Kidney (tissue), 14 donors: Measurements from ENCODE around the gene BAMBI. TPM values are rescaled to one million over a fixed set of nuclear protein-coding genes. Genes with fewer than 3 reads are reported as not detected.

Source experiments
- DNase-seq, 5 donors: peaks; one replicate each; pipeline ENCODE4 v3.0.0-alpha.2; 2013 to 2020
- FAIRE-seq: peaks from 2 replicates; lab custom pipeline; 2012; peaks lifted over from hg19 to GRCh38; lab: Jason Lieb, UNC
- H3K27ac ChIP-seq, 2 donors: one replicate each; pipeline ENCODE4 v1.7.0; 2013; ENCODE audit warnings: low read depth in 2 of 2, low read length in 2 of 2, inconsistent platforms in 1 of 2
- H3K27me3 ChIP-seq: one replicate; pipeline ENCODE4 v1.7.1; 2013; ENCODE audit warnings: low read length, inconsistent platforms; ENCODE audit not compliant: control insufficient read depth, insufficient read depth
- H3K36me3 ChIP-seq, 3 donors: one replicate each; pipeline versions ENCODE4 v1.7.0 to v1.7.1; 2013; ENCODE audit warnings: low read length in 3 of 3, control low read depth in 1 of 3, inconsistent platforms in 1 of 3; ENCODE audit not compliant: insufficient read depth in 3 of 3, control insufficient read depth in 2 of 3
- H3K4me1 ChIP-seq, 3 donors: one replicate each; pipeline versions ENCODE4 v1.7.0 to v1.7.1; 2013; ENCODE audit warnings: low read length in 3 of 3, inconsistent platforms in 1 of 3, low read depth in 1 of 3; ENCODE audit not compliant: control insufficient read depth in 2 of 3, insufficient read depth in 2 of 3
- H3K4me3 ChIP-seq, 3 donors: one replicate each; pipeline versions ENCODE4 v1.7.0 to v1.8.1; 2013; ENCODE audit warnings: low read length in 3 of 3, control low read depth in 1 of 3, inconsistent platforms in 1 of 3
- H3K9ac ChIP-seq, 3 donors: one replicate each; pipeline versions ENCODE4 v1.7.0 to v1.7.1; 2013; ENCODE audit warnings: low read length in 3 of 3, control low read depth in 1 of 3, inconsistent platforms in 1 of 3
- H3K9me3 ChIP-seq, 3 donors: one replicate each; pipeline versions ENCODE4 v1.7.0 to v1.7.1; 2013; ENCODE audit warnings: low read length in 3 of 3, control low read depth in 1 of 3, inconsistent platforms in 1 of 3; ENCODE audit not compliant: control insufficient read depth in 2 of 3, insufficient read depth in 1 of 3
- CTCF ChIP-seq: IDR thresholded peaks from 3 replicates; pipeline ENCODE4 v1.5.1; 2012; ENCODE audit warnings: mild to moderate bottlenecking, moderate library complexity, borderline replicate concordance; ENCODE audit not compliant: insufficient read depth; ENCODE audit errors: extremely low read depth
- intact Hi-C: fragments of 100-400 bp; cut with DNase I; formaldehyde crosslinking; loops from one replicate; pipeline ENCODE4 v1.11.1; 2022
- polyA plus RNA-seq: library from polyadenylated mRNA; stranded (reverse); fragments of 350-450 nt; fragmentation: Illumina TruSeq; extraction: RNeasy Lipid Tissue Mini Kit (QIAGEN cat#74804); gene quantifications from one replicate; pipeline ENCODE4 v1.2.3, GENCODE V29; 2014; ENCODE audit warnings: low read depth, low replicate concordance; ENCODE audit not compliant: insufficient read depth
- total RNA-seq: library from RNA; stranded (reverse); fragmentation: NEBNext Ultra II Directional; extraction: Animal tissue kit (Norgen Biotek cat#: 25700); gene quantifications from one replicate; pipeline ENCODE4 v1.2.1, GENCODE V29; 2021
- donor health status: control.
- donor health status: control.
- donor health status: control.
- donor health status: control.
- donor health status: control.
- donor health status: DM: yes; HTN: yes; CAD: no.
- donor health status: Normal renal cell carcinoma (clear cell type).

Gene BAMBI
- total and polyA plus RNA-seq, 2 donors from 2014 or later, result 19.5 to 21.1 TPM

- Histone ChIP-seq H3K4me3 (no peak overlapping the region), H3K27ac (no peak overlapping the region), H3K36me3 (no peaks in the 10 kb centered on the region), H3K27me3 (no peaks in the 10 kb centered on the region), H3K9ac (no peak overlapping the region), H3K4me1 (peaks cover 0 to 8% (median 2%) of the 10 kb centered on the region in 3 donors), H3K9me3 (peaks cover 0 to 3% (median 0%) of the 10 kb centered on the region in 3 donors)
- intact Hi-C loops, result no loop called here
- DNase-seq (peak in 1 of 5 donors; percentile 22), FAIRE-seq (no peak)
- TF ChIP-seq CTCF, result no peak
Measured at GRCh38 chr10:28715757-28716156, 38.4 kb downstream of the BAMBI start.

GRCh38 chr10:28716748-28717147 is 39.4 kb downstream of the BAMBI start:
- H3K9ac ChIP-seq, result no peak overlapping the region
- H3K4me1 ChIP-seq, result peaks cover 0 to 8% (median 4%) of the 10 kb centered on the region in 3 donors
- H3K27me3 ChIP-seq, result no peaks in the 10 kb centered on the region
- DNase-seq, result no peak
- no peak overlapping the region for H3K27ac ChIP-seq
- H3K4me3 ChIP-seq, result no peak overlapping the region
- intact Hi-C loops, result no loop called here
- H3K9me3 ChIP-seq, result peaks cover 0 to 3% (median 0%) of the 10 kb centered on the region in 3 donors
- no peak for TF ChIP-seq CTCF
- no peaks in the 10 kb centered on the region for H3K36me3 ChIP-seq
- no peak for FAIRE-seq

GRCh38 chr10:28717656-28718201 is 40.4 kb downstream of the BAMBI start:
- no peak overlapping the region for H3K9ac ChIP-seq
- peaks cover 0 to 3% (median 0%) of the 10 kb centered on the region in 3 donors for H3K9me3 ChIP-seq
- H3K27me3 ChIP-seq, result no peaks in the 10 kb centered on the region
- no peak for TF ChIP-seq CTCF
- intact Hi-C loops, result no loop called here
- H3K27ac ChIP-seq, result no peak overlapping the region
- DNase-seq (no peak), FAIRE-seq (no peak)
- H3K36me3 ChIP-seq, result no peaks in the 10 kb centered on the region
- H3K4me1 ChIP-seq, result peaks cover 0 to 8% (median 6%) of the 10 kb centered on the region in 3 donors
- H3K4me3 ChIP-seq, result no peak overlapping the region
